Neuron (in vitro differentiated cells): ENCODE measurements around the gene HLA-DQB2.
"Not testable (repeated sequence)": the region's sequence is repeated elsewhere in the genome, so short reads cannot be mapped to it uniquely, and the experiment has no call there.

Experiments
- H2AFZ ChIP-seq: one replicate; pipeline ENCODE4 v1.6.1; 2013; ENCODE audit warnings: low read depth, mild to moderate bottlenecking, inconsistent platforms, low read length, moderate library complexity
- H3K27me3 ChIP-seq: one replicate; pipeline ENCODE4 v1.6.1; 2013; ENCODE audit warnings: low read length; ENCODE audit not compliant: insufficient read depth
- H3K36me3 ChIP-seq: one replicate; pipeline ENCODE4 v1.6.1; 2013; ENCODE audit warnings: low read length; ENCODE audit not compliant: insufficient read depth
- H3K4me1 ChIP-seq: one replicate; pipeline ENCODE4 v1.6.1; 2013; ENCODE audit warnings: low read length; ENCODE audit not compliant: insufficient read depth
- H3K4me3 ChIP-seq: 2 replicates; pipeline ENCODE4 v1.5.1; 2013; ENCODE audit warnings: mild to moderate bottlenecking, low read length, moderate library complexity
- H3K9me3 ChIP-seq: one replicate; pipeline ENCODE4 v1.6.1; 2013; ENCODE audit warnings: low read length

HLA-DQB2 gene

DNA sequence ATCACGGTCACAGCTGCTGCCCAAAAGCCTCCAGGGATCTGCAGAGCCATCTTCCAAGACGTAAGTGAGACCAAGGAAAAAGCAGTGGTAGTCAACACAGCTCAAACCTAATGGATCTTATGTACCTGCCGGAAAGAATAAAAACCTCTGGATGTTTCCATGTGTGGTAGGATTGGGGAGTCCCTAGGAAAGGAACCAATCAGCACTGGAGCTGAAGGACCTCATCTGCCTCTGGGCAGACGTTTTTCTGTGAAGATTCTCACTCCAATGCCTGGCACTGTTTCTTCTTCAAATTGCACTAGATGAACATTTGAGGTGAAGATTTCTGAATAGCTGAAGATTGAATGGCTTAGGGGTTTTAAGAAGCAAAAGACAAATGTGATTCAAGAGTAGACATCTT, at the start of gene HLA-DQB2:
TSS of gene HLA-DQB2 (minus strand) at position 112 of the 400 bp plus-strand sequence. CDS start at position 50, 62 bp downstream.
- no peaks in the 10 kb centered on the region for H3K4me1 ChIP-seq
- H3K9me3 ChIP-seq = no peaks in the 10 kb centered on the region
- H2AFZ ChIP-seq = no peak within 1 kb of the TSS
- H3K27me3 ChIP-seq = peaks cover 4% of the 10 kb centered on the region
- H3K4me3 ChIP-seq = no peak within 1 kb of the TSS
- no peaks in the 10 kb centered on the region for H3K36me3 ChIP-seq

DNA sequence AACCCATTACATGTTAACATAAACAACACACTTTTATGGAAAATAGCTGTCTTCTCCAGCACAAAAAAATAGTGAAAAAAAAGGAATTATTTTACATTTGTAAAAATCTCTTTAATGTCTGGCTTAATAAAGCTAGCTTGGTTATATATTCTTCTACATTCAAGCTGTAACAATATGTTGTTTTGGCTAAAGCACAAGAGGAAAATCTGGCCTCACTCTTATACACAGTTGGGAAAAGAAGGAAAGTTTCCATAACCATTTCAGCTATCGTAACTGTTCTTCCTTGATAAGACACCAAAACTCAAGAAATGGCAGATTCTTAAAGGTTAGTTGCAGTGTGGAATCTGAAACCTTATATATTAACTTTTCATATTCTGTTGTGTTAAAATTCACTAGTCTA, 45.8 kb upstream of the HLA-DQB2 start:
- no peak overlapping the region for H3K4me3 ChIP-seq
- no peak overlapping the region for H2AFZ ChIP-seq
- H3K27me3 ChIP-seq = peaks cover 7% of the 10 kb centered on the region
- no peaks in the 10 kb centered on the region for H3K4me1 ChIP-seq
- no peaks in the 10 kb centered on the region for H3K9me3 ChIP-seq
- H3K36me3 ChIP-seq = no peaks in the 10 kb centered on the region

DNA sequence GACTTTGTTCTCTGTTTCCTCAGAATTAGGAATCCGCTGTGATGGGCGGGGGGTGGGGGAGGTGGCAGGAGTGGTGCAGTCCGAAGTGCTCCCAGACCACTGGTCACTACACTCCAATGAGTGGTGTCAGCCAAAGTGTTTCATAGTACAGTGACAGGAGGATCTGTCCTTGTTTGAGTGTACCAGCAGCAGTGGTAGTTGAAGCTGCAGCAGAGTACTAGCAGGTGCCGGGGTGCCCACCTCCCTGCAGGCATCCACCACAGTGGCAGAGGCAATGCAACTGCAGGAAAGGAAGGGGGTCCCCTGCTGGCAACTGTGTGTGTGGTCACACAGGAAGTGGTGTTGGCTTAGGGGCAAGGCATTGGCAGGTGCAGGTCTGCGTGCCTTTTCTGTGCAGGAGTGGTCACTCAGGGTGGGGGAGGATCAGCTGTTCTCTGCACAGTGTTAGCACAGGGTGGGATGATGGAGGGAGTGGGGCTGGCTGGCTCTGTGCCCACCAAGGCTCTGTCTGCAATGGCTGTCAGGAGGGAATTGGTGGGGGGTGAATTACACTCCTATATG, 43.8 kb upstream of the HLA-DQB2 start:
- Histone ChIP-seq H3K4me3 (no peak overlapping the region), H3K4me1 (no peaks in the 10 kb centered on the region), H2AFZ (no peak overlapping the region), H3K27me3 (peaks cover 9% of the 10 kb centered on the region), H3K9me3 (no peaks in the 10 kb centered on the region), H3K36me3 (no peaks in the 10 kb centered on the region)

DNA sequence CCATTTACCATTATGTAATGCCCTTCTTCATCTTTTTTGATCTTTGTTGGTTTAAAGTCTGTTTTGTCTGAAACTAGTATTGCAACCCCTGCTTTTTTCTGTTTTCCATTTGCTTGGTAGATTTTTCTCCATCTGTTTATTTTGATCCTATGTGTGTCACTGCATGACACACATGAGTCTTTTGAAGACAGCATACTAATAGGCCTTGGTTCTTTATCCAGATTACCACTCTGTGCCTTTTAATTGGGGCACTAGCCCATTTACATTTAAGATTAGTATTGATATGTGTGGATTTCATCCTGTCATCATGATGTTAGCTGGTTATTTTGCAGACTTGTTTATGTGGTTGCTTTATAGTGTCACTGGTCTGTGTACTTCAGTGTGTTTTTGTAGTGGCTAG, 42.1 kb upstream of the HLA-DQB2 start:
- not testable (repeated sequence) for H3K9me3 ChIP-seq, H2AFZ ChIP-seq, H3K36me3 ChIP-seq, H3K4me1 ChIP-seq, H3K4me3 ChIP-seq
- H3K27me3 ChIP-seq = peaks cover 13% of the 10 kb centered on the region

DNA sequence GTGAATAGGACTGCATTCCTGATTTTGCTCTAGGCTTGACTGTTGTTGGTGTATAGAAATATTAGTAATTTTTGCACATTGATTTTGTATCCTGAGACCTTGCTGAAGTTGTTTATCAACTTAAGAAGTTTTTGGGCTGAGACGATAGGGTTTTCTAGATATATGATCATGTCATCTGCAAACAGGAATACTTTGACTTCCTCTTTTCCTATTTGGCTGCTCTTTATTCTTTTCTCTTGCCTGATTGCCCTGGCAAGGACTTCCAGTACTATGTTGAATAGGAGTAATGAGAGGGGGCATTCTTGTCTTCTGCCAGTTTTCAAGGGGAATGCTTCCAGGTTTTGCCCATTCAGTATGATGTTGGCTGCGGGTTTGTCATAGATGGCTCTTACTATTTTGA, 40.1 kb upstream of the HLA-DQB2 start:
- no peaks in the 10 kb centered on the region for H3K9me3 ChIP-seq
- no peaks in the 10 kb centered on the region for H3K4me1 ChIP-seq
- H2AFZ ChIP-seq = no peak overlapping the region
- H3K27me3 ChIP-seq = peaks cover 7% of the 10 kb centered on the region
- H3K36me3 ChIP-seq = no peaks in the 10 kb centered on the region
- no peak overlapping the region for H3K4me3 ChIP-seq

DNA sequence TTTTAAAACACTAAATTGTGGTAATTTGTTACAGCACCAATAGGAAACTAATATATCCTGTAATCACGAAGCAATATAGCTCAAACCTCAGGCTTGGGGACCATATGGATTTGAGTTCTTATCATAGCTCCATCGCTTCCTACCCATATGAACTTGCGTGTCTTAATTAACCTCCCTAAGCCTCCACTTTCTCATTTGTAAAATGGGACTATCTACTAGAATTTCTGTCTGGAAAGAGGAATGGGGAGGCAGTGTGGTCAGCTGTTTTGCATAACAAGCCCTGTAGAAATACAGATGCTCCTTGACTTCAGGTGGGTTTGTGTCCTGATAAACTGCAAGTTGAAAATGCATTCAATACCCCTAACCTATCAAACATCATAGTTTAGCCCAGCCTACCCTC, 36.4 kb upstream of the HLA-DQB2 start:
- Histone ChIP-seq H3K27me3 (peaks cover 10% of the 10 kb centered on the region), H3K4me3 (no peak overlapping the region), H3K4me1 (no peaks in the 10 kb centered on the region), H3K36me3 (no peaks in the 10 kb centered on the region), H2AFZ (no peak overlapping the region), H3K9me3 (no peaks in the 10 kb centered on the region)

DNA sequence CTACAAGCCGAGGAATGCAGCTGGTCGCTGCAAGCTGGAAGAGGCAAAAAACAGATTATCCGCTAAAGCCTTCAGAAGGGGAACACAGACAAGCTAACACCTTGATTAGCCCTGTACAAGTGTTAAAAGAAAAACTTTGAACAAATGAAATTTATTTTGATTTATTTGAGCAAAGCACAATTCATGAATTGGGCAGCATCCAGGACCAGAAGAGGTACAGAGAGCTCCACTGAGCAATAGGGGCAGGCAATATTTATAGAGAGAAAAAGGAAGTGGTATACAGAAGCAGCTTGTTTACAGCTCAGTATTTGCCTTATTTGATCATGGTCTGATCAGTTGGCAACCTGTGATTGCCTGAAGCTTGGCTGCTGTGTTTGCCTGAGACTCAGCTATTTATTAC, 35.8 kb upstream of the HLA-DQB2 start:
- Histone ChIP-seq H3K9me3 (no peaks in the 10 kb centered on the region), H3K27me3 (peaks cover 16% of the 10 kb centered on the region), H3K36me3 (no peaks in the 10 kb centered on the region), H2AFZ (no peak overlapping the region), H3K4me1 (no peaks in the 10 kb centered on the region), H3K4me3 (no peak overlapping the region)

DNA sequence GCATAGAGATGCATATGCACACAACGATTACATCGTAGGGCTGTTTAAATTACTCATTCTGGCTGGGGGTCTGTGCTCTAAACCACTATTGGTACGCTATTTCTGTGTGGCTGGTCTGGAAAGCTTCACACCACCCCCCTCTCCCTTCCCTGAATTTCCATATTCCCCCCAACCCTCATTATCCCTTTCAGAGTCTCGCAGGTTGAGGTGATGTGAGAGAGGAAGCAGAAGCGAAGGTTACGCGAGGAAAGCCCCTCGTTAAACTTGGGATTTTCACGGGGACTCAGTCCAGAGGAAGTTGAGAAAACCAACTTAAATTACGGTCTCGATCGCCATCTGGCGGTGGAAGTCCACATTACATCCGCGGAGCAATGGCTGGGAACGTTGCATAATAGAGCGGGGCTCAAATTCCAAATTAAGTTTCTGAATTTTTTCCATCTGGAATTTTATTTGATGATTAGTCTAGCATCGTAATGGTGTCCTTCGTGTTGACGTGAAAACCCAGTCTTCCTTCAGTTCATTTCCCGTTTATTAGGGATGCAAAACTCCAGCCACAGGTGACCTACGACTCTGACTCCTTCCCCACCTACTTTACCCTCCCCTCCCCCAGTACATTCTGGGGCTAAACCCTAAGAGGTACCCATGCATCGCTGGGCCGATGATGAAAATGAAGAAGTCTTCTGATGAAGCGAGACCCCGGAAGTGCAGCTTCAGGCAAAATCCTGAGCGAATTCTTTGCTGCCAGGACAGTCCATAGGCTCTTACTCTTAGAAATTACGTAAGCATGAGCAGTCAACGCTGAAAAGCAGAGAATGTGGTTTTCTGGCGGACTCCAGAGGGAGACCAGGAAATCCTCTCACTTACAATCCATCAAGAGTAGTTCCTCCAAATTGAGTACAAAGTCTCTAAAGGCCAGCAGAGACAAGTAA, 33.8 kb upstream of the HLA-DQB2 start:
- H3K9me3 ChIP-seq = no peaks in the 10 kb centered on the region
- peak overlapping the region; percentile 11 for H3K4me3 ChIP-seq
- peak overlapping the region; percentile 38 for H2AFZ ChIP-seq
- no peaks in the 10 kb centered on the region for H3K4me1 ChIP-seq
- H3K36me3 ChIP-seq = no peaks in the 10 kb centered on the region
- peaks cover 20% of the 10 kb centered on the region for H3K27me3 ChIP-seq

DNA sequence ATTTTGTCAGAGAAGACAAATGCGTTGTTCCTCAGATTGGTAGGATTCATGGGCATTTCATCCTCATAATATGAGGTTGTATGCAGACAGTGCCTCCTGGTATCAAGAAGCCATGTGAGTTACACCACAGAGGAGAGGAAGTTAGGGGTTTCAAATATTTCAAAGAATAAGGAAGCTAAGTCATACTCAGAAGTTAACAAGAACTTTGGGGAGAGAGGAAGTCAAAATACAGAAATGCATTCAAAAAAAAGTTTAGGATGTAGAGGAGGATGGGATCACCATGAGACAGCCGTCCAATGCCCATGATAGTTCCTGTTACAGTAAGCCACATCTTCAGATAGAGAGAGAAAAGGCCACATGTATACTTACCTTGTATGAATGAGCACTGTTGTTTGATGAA, 31.2 kb upstream of the HLA-DQB2 start:
- Histone ChIP-seq H3K4me1 (no peaks in the 10 kb centered on the region), H3K36me3 (no peaks in the 10 kb centered on the region), H3K4me3 (no peak overlapping the region), H3K9me3 (no peaks in the 10 kb centered on the region), H2AFZ (no peak overlapping the region), H3K27me3 (peaks cover 25% of the 10 kb centered on the region)

DNA sequence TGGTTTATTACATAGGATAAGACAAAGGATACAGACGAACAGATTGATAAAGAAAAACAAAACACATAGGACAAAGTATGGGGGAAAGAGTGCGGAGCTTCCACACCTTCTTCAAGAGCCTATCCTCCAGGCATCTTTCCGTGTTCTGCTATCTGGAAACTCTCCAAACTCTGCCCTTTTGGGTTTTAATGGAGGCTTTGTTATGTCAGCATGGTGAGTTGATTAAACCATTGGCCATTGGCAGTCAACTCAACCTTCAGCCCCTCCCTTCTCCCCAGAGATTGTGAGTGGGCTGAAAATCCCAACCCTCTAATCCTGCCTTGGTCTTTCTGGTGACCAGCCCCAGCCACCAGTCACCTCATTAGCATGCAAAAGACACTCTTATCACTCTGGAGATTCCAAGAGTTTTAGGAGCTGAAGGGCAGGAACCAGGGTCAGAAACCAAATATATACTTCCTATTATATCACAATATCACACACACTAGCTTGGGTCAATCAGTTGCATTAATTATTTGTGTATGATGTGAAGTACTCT, 29.6 kb upstream of the HLA-DQB2 start:
- Histone ChIP-seq H3K4me1 (no peaks in the 10 kb centered on the region), H2AFZ (no peak overlapping the region), H3K4me3 (no peak overlapping the region), H3K9me3 (no peaks in the 10 kb centered on the region), H3K36me3 (no peaks in the 10 kb centered on the region), H3K27me3 (peaks cover 25% of the 10 kb centered on the region)

DNA sequence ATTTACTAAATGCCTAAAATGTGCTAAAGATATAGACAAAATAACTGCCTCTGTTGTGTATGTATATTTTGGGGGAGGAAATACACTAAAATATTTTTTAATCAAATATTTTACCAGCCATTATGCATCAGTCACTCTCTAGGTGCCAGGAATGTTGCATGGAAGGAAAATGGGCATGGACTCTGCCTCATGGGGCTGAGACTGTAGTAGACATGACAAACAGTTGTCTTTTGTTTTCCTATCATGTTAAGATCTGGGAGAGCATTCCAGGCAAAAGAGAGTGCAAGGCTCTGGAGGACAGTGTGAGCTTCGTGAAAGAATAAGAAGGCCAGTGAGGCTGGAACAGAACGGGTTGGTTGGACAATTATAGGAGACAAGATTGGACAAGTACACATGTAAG, 27.0 kb upstream of the HLA-DQB2 start:
- H3K4me3 ChIP-seq = no peak overlapping the region
- H3K27me3 ChIP-seq = peaks cover 22% of the 10 kb centered on the region
- no peaks in the 10 kb centered on the region for H3K9me3 ChIP-seq
- no peak overlapping the region for H2AFZ ChIP-seq
- no peaks in the 10 kb centered on the region for H3K4me1 ChIP-seq
- no peaks in the 10 kb centered on the region for H3K36me3 ChIP-seq

DNA sequence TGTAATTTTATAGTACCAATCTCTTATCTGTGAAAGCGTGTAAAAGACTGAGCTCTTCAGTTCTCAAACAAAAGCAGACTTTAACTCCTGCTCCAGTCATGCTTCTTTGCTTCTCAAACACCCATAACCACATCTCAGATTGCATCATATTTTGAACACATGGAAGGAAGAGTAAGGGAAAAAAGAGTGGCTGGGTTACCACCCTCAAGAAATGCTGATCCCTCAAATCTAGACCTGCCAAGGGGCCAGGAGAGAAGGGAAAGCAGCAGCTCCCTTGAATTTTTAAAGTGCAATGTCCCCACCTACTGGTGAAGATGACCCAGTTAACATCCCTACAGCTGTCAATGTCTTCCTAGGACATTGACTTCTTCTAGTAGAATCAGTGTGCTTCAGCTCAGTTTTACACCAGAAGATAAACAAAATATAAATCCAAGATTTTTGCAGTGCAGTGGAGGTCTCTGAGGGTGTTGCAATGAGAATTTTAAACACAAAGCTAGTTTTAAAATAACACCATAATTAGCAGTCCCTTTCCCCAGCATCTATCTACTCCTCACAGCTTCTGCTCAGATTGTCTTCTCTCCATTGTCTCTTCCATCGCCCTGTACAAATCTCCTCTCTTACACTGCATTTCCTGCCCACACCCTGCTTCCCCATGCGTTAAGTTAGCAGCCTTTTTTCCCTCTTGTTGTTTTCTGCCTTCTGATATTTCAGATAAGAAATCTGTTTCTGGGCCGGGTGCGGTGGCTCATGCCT, 22.6 kb upstream of the HLA-DQB2 start:
- peaks cover 2% of the 10 kb centered on the region for H3K27me3 ChIP-seq
- H3K36me3 ChIP-seq = no peaks in the 10 kb centered on the region
- H3K4me1 ChIP-seq = no peaks in the 10 kb centered on the region
- no peak overlapping the region for H2AFZ ChIP-seq
- no peaks in the 10 kb centered on the region for H3K9me3 ChIP-seq
- H3K4me3 ChIP-seq = no peak overlapping the region

DNA sequence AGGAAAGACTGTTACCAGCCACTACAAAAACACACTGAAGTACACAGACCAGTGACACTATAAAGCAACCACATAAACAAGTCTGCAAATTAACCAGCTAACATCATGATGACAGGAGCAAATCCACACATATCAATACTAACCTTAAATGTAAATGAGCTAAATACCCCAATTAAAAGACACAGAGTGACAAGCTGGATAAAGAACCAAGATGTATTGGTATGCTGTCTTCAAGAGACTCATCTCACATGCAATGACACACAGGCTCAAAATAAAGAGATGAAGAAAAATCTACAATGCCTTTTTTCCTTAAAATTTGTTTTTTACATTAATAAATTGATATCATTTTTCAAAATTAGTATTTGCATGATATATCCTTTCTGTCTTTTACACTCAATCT, 19.6 kb upstream of the HLA-DQB2 start:
- not testable (repeated sequence) for H2AFZ ChIP-seq, H3K4me1 ChIP-seq, H3K4me3 ChIP-seq, H3K27me3 ChIP-seq, H3K36me3 ChIP-seq, H3K9me3 ChIP-seq
